GM10248 (cell line): ENCODE measurements around the gene RTEL1.

Experiments used
- CTCF ChIA-PET: fragments of 300-600 bp; sonication (Branson Sonifier 250); formaldehyde crosslinking; extraction: SDS; loops from one replicate; lab custom pipeline; 2021; ENCODE audit warnings: antibody characterized with exemption; lab: Yijun Ruan, JAX
- POLR2A ChIA-PET: fragments of 350-650 bp; sonication (Branson Sonifier 250); formaldehyde crosslinking; extraction: SDS; loops from one replicate; lab custom pipeline; 2020; ENCODE audit warnings: antibody characterized with exemption; lab: Yijun Ruan, JAX
- DNase-seq: peaks from one replicate; pipeline ENCODE4 v3.0.0; 2012; ENCODE audit errors: extremely low spot score
- CTCF ChIP-seq: IDR thresholded peaks from 2 replicates; pipeline ENCODE4 v1.5.1; 2012; ENCODE audit warnings: mild to moderate bottlenecking, low read depth; ENCODE audit errors: extremely low read depth, missing control alignments, control extremely low read depth

The RTEL1 gene

GRCh38 chr20:63699466-63700198 lies 41.5 kb downstream of the RTEL1 start:
- DNase-seq = no peak
- ChIA-PET CTCF (no interaction called here), POLR2A (no interaction called here)
- no peak for TF ChIP-seq CTCF

- no peak for TF ChIP-seq CTCF
Measured at GRCh38 chr20:63700199-63701050, 42.3 kb downstream of the RTEL1 start.

GRCh38 chr20:63701051-63701328 lies 42.9 kb downstream of the RTEL1 start:
- TF ChIP-seq CTCF = no peak
- ChIA-PET CTCF (no interaction called here), POLR2A (no interaction called here)
- no peak for DNase-seq

More at GRCh38 chr20:63700199-63701050, 42.3 kb downstream of the RTEL1 start:
- ChIA-PET CTCF (no interaction called here), POLR2A (no interaction called here)
- no peak for DNase-seq

GRCh38 chr20:63701329-63702035 lies 43.4 kb downstream of the RTEL1 start:
- POLR2A ChIA-PET = no interaction called here
- CTCF ChIA-PET = no interaction called here
- no peak for DNase-seq
- TF ChIP-seq CTCF = no peak

- no peak for TF ChIP-seq CTCF
- ChIA-PET CTCF (no interaction called here), POLR2A (no interaction called here)
- DNase-seq = no peak
Measured at GRCh38 chr20:63702036-63702665, 44.0 kb downstream of the RTEL1 start.
